HG03558 (cell line): Measurements from ENCODE around the gene MAPK12.

Experiments used
- ATAC-seq: cut with Tn5 transposase; IDR thresholded peaks from one replicate; pipeline ENCODE4 v1.9.1; 2021; ENCODE audit warnings: moderate number of reproducible peaks; ENCODE audit not compliant: unreplicated experiment; ENCODE audit errors: extremely low read depth

Gene MAPK12

DNA sequence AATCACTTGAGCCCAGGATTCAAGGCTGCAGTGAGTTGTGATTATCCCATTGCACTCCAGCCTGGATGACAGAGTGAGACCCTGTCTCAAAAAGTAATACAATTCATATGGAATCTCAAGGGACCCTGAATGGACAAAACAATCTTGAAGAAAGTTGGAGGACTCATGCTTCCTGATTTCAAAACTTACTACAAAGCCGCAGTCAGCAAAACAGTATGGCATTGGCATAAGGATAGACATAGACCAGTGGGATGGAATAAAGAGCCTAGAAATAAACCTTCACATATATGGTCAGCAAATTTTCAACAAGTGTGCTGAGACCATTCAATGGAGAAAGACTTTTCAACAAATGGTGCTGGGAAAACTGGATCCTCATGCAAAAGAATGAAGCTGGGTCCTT lies 58.2 kb downstream of the MAPK12 start:
- no peak for ATAC-seq
